ENCODE data around the gene SLC25A23. TPM values are rescaled to one million over a fixed set of nuclear protein-coding genes. Genes with fewer than 3 reads are reported as not detected.

Gene SLC25A23
- total RNA-seq, 1 experiment from 2014 or later: 18.7 TPM

GRCh38 chr19:6453951-6454565 is 5.5 kb downstream of the SLC25A23 start:
- Histone ChIP-seq H3K4me3 (ENCODE audit: low read depth in 2 of 2, low read length in 2 of 2) (no peak overlapping the region), H3K4me1 (ENCODE audit: control insufficient read depth, insufficient read depth, low read length) (no peaks in the 10 kb centered on the region), H3K27ac (ENCODE audit: low read length) (no peak overlapping the region), H3K9me3 (ENCODE audit: control insufficient read depth, insufficient read depth, low read depth, low read length) (no peaks in the 10 kb centered on the region), H3K27me3 (ENCODE audit: control insufficient read depth, insufficient read depth, low read length) (no peaks in the 10 kb centered on the region), H3K36me3 (ENCODE audit: control insufficient read depth, insufficient read depth, low read length) (peaks cover 4% of the 10 kb centered on the region; the same call in 1 of the 2 replicates)
- no TSS peak for BruUV-seq (replicated peaks)
- intact Hi-C loops (cut with micrococcal nuclease; ENCODE audit: unreplicated experiment) (no loop called here), in situ Hi-C loops (cut with HindIII; ENCODE audit: low pct_unique_long_range_greater_than_20kb, low sequenced_read_pairs) (no loop called here)
- CTCF ChIA-PET: no interaction called here
- DNase-seq (ENCODE audit: low read depth, low spot score) (no peak), ATAC-seq (no peak)
- POLR2A ChIA-PET: no interaction called here
- no peak for TF ChIP-seq SIN3A (IDR thresholded peaks at IDR 0.05; ENCODE audit: borderline replicate concordance, insufficient read depth, low read depth, low read length)
- no peak for TF ChIP-seq TCF7L2 (IDR thresholded peaks at IDR 0.05; ENCODE audit: low read depth, low read length)
- no peak for TF ChIP-seq CTCF (IDR thresholded peaks at IDR 0.05)
- TF ChIP-seq POLR2AphosphoS5 (IDR thresholded peaks at IDR 0.05; ENCODE audit: low read depth, low read length): no peak
- no peak for TF ChIP-seq REST (IDR thresholded peaks at IDR 0.05; ENCODE audit: insufficient read depth in 1 of 2, low read depth in 2 of 2, low read length in 1 of 2)

- Histone ChIP-seq H3K36me3 (ENCODE audit: control insufficient read depth, insufficient read depth, low read length) (no peaks in the 10 kb centered on the region), H3K9me3 (ENCODE audit: control insufficient read depth, insufficient read depth, low read depth, low read length) (no peaks in the 10 kb centered on the region), H3K27me3 (ENCODE audit: control insufficient read depth, insufficient read depth, low read length) (no peaks in the 10 kb centered on the region), H3K4me1 (ENCODE audit: control insufficient read depth, insufficient read depth, low read length) (no peaks in the 10 kb centered on the region), H3K4me3 (ENCODE audit: low read depth in 2 of 2, low read length in 2 of 2) (no peak overlapping the region), H3K27ac (ENCODE audit: low read length) (no peak overlapping the region)
- no peak for TF ChIP-seq TCF7L2 (IDR thresholded peaks at IDR 0.05; ENCODE audit: low read depth, low read length)
- no peak for TF ChIP-seq SIN3A (IDR thresholded peaks at IDR 0.05; ENCODE audit: borderline replicate concordance, insufficient read depth, low read depth, low read length)
- TF ChIP-seq POLR2AphosphoS5 (IDR thresholded peaks at IDR 0.05; ENCODE audit: low read depth, low read length): no peak
- TF ChIP-seq REST (IDR thresholded peaks at IDR 0.05; ENCODE audit: insufficient read depth in 1 of 2, low read depth in 2 of 2, low read length in 1 of 2): no peak
- TF ChIP-seq CTCF (IDR thresholded peaks at IDR 0.05): no peak
- in situ Hi-C loops (cut with HindIII; ENCODE audit: low pct_unique_long_range_greater_than_20kb, low sequenced_read_pairs) (no loop called here), intact Hi-C loops (cut with micrococcal nuclease; ENCODE audit: unreplicated experiment) (no loop called here)
- POLR2A ChIA-PET: no interaction called here
- BruUV-seq (replicated peaks): no TSS peak
- no peak for DNase-seq (ENCODE audit: low read depth, low spot score)
- CTCF ChIA-PET: no interaction called here
- no peak for ATAC-seq
Measured at GRCh38 chr19:6452899-6453298, 6.7 kb downstream of the SLC25A23 start.
